HFF-Myc (cell line): ENCODE results near the gene YPEL2.

Experiments
- DNase-seq: peaks from one replicate; pipeline ENCODE4 v3.0.0-alpha.2; 2011; ENCODE audit warnings: low read depth; ENCODE audit errors: extremely low read depth
- H3K4me3 ChIP-seq: replicated peaks from 2 replicates; pipeline ENCODE4 v1.5.1; 2011; ENCODE audit warnings: low read depth, mild to moderate bottlenecking, control low read depth, low read length
- CTCF ChIP-seq: IDR thresholded peaks from 2 replicates; pipeline ENCODE4 v1.5.1; 2012; ENCODE audit warnings: mild to moderate bottlenecking, low read depth, low read length, control low read depth; ENCODE audit errors: missing control alignments

Gene YPEL2

GRCh38 chr17:59370593-59371299, 39.3 kb downstream of the YPEL2 start:
- TF ChIP-seq CTCF = no peak
- DNase-seq = no peak
- H3K4me3 ChIP-seq = no peak overlapping the region

- TF ChIP-seq CTCF = no peak
- DNase-seq = no peak
- no peak overlapping the region for H3K4me3 ChIP-seq
Measured at GRCh38 chr17:59371416-59372100, 40.1 kb downstream of the YPEL2 start.

GRCh38 chr17:59372138-59372751, 40.8 kb downstream of the YPEL2 start:
- peak; percentile 36 for DNase-seq
- TF ChIP-seq CTCF = no peak
- H3K4me3 ChIP-seq = no peak overlapping the region

GRCh38 chr17:59373882-59374495, 42.5 kb downstream of the YPEL2 start:
- no peak for TF ChIP-seq CTCF
- H3K4me3 ChIP-seq = no peak overlapping the region

GRCh38 chr17:59374612-59375011, 43.2 kb downstream of the YPEL2 start:
- no peak overlapping the region for H3K4me3 ChIP-seq
- DNase-seq = no peak
- no peak for TF ChIP-seq CTCF

More at GRCh38 chr17:59373882-59374495, 42.5 kb downstream of the YPEL2 start:
- no peak for DNase-seq

GRCh38 chr17:59375857-59376256, 44.4 kb downstream of the YPEL2 start:
- no peak overlapping the region for H3K4me3 ChIP-seq
- no peak for DNase-seq
- no peak for TF ChIP-seq CTCF
